ENCODE results near the gene PIAS3.

DNA sequence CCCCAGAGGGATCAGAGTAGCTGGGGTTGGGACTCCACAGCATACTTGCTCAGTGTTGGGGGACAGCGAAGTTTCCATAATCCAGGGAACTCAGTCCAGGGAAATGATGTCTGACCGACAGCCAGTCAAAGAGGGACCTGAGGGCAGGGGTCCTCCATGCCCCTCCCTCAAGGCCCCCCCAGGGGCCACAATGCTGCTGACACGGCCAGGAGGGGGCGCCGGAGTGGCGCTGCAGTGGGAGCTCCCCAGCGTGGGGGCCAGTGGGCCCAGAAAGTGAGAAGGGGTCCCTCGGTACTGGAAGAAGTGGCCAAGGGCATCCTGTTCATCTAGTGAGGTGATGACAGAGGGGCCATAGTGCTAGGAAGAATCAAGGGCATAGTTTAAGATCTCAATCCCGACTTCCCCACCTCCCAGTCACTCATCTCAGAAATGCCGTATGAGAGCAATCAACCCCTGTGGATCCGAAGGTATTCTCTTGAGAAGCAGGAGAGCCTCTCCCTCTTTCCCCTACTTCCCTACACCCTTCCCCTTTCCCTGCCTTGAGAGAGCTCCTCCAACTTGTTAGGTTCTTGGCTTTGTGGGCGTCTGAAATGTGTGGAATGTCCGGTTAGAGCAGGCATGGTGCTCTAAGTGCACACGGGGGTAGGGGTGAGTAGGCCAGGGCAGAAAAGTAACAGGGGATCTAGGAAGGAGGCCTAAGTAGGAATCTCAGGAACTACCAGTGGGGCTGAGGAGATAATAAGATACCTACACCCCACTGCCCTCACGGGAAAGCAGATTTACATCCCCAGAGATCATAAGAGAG is 9.3 kb downstream of the PIAS3 start:
- TF ChIP-seq ZNF121 (tag by site-specific recombination; IDR thresholded peaks at IDR 0.05) = no peak
- no peak for TF ChIP-seq ZNF629 (tag by site-specific recombination; IDR thresholded peaks at IDR 0.05)
- TF ChIP-seq, protein P1, sequence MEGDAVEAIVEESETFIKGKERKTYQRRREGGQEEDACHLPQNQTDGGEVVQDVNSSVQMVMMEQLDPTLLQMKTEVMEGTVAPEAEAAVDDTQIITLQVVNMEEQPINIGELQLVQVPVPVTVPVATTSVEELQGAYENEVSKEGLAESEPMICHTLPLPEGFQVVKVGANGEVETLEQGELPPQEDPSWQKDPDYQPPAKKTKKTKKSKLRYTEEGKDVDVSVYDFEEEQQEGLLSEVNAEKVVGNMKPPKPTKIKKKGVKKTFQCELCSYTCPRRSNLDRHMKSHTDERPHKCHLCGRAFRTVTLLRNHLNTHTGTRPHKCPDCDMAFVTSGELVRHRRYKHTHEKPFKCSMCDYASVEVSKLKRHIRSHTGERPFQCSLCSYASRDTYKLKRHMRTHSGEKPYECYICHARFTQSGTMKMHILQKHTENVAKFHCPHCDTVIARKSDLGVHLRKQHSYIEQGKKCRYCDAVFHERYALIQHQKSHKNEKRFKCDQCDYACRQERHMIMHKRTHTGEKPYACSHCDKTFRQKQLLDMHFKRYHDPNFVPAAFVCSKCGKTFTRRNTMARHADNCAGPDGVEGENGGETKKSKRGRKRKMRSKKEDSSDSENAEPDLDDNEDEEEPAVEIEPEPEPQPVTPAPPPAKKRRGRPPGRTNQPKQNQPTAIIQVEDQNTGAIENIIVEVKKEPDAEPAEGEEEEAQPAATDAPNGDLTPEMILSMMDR (tag by site-specific recombination; IDR thresholded peaks at IDR 0.05) = peak; percentile 39; the same call in 1 of the 2 replicates
- TF ChIP-seq ZEB2 (tag by site-specific recombination; IDR thresholded peaks at IDR 0.05) = no peak
- no peak for TF ChIP-seq ZNF302 (tag by site-specific recombination; IDR thresholded peaks at IDR 0.05; ENCODE audit: low read depth)
- TF ChIP-seq ZNF549 (tag by site-specific recombination; IDR thresholded peaks at IDR 0.05) = no peak
- no peak for TF ChIP-seq FEZF1 (tag by site-specific recombination; IDR thresholded peaks at IDR 0.05)
- TF ChIP-seq SP2 (tag by site-specific recombination; IDR thresholded peaks at IDR 0.05) = no peak
- TF ChIP-seq ZNF274 (IDR thresholded peaks at IDR 0.05; ENCODE audit: low read length) = no peak
- TF ChIP-seq ZNF274 (tag by site-specific recombination; IDR thresholded peaks at IDR 0.05; ENCODE audit: borderline replicate concordance) = no peak
- TF ChIP-seq ZNF560 (tag by site-specific recombination; IDR thresholded peaks at IDR 0.05; ENCODE audit: borderline replicate concordance) = no peak
- TF ChIP-seq, protein P2, sequence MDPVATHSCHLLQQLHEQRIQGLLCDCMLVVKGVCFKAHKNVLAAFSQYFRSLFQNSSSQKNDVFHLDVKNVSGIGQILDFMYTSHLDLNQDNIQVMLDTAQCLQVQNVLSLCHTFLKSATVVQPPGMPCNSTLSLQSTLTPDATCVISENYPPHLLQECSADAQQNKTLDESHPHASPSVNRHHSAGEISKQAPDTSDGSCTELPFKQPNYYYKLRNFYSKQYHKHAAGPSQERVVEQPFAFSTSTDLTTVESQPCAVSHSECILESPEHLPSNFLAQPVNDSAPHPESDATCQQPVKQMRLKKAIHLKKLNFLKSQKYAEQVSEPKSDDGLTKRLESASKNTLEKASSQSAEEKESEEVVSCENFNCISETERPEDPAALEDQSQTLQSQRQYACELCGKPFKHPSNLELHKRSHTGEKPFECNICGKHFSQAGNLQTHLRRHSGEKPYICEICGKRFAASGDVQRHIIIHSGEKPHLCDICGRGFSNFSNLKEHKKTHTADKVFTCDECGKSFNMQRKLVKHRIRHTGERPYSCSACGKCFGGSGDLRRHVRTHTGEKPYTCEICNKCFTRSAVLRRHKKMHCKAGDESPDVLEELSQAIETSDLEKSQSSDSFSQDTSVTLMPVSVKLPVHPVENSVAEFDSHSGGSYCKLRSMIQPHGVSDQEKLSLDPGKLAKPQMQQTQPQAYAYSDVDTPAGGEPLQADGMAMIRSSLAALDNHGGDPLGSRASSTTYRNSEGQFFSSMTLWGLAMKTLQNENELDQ (tag by site-specific recombination; IDR thresholded peaks at IDR 0.05; ENCODE audit: low read depth) = no peak
- no peak for TF ChIP-seq ZNF157 (tag by site-specific recombination; IDR thresholded peaks at IDR 0.05)
- TF ChIP-seq, protein P3, sequence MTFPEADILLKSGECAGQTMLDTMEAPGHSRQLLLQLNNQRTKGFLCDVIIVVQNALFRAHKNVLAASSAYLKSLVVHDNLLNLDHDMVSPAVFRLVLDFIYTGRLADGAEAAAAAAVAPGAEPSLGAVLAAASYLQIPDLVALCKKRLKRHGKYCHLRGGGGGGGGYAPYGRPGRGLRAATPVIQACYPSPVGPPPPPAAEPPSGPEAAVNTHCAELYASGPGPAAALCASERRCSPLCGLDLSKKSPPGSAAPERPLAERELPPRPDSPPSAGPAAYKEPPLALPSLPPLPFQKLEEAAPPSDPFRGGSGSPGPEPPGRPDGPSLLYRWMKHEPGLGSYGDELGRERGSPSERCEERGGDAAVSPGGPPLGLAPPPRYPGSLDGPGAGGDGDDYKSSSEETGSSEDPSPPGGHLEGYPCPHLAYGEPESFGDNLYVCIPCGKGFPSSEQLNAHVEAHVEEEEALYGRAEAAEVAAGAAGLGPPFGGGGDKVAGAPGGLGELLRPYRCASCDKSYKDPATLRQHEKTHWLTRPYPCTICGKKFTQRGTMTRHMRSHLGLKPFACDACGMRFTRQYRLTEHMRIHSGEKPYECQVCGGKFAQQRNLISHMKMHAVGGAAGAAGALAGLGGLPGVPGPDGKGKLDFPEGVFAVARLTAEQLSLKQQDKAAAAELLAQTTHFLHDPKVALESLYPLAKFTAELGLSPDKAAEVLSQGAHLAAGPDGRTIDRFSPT (tag by site-specific recombination; IDR thresholded peaks at IDR 0.05) = no peak
- TF ChIP-seq, protein P4, sequence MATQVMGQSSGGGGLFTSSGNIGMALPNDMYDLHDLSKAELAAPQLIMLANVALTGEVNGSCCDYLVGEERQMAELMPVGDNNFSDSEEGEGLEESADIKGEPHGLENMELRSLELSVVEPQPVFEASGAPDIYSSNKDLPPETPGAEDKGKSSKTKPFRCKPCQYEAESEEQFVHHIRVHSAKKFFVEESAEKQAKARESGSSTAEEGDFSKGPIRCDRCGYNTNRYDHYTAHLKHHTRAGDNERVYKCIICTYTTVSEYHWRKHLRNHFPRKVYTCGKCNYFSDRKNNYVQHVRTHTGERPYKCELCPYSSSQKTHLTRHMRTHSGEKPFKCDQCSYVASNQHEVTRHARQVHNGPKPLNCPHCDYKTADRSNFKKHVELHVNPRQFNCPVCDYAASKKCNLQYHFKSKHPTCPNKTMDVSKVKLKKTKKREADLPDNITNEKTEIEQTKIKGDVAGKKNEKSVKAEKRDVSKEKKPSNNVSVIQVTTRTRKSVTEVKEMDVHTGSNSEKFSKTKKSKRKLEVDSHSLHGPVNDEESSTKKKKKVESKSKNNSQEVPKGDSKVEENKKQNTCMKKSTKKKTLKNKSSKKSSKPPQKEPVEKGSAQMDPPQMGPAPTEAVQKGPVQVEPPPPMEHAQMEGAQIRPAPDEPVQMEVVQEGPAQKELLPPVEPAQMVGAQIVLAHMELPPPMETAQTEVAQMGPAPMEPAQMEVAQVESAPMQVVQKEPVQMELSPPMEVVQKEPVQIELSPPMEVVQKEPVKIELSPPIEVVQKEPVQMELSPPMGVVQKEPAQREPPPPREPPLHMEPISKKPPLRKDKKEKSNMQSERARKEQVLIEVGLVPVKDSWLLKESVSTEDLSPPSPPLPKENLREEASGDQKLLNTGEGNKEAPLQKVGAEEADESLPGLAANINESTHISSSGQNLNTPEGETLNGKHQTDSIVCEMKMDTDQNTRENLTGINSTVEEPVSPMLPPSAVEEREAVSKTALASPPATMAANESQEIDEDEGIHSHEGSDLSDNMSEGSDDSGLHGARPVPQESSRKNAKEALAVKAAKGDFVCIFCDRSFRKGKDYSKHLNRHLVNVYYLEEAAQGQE (tag by site-specific recombination; IDR thresholded peaks at IDR 0.05) = no peak

Measured in HEK293 (cell line).